ENCODE data around the gene OR7A10.

OR7A10 gene

DNA sequence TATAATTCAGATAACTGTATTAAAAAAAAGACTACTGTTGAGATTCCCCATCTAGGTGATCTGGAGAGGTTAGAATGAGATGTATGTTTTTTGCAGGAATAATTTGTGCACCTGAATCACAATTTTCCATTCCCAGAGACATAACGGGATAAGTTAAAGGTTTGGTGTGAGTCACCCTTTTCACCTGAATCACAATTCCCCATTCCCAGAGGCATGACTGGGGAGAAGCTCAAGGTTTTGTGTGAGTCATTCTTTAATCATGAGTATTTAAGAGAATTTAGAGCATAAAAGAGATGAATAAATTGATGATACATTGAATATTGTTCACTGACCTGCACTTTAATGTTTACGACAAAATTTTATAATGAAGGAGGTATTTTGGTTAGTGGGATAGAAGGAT, 22.7 kb downstream of the OR7A10 start:
- WGBS = 90% methylated on average over 1 of the region's 2 CpGs
- H3K9me3 ChIP-seq (ENCODE audit: control insufficient read depth, low read length) = peaks cover 3% of the 10 kb centered on the region

DNA sequence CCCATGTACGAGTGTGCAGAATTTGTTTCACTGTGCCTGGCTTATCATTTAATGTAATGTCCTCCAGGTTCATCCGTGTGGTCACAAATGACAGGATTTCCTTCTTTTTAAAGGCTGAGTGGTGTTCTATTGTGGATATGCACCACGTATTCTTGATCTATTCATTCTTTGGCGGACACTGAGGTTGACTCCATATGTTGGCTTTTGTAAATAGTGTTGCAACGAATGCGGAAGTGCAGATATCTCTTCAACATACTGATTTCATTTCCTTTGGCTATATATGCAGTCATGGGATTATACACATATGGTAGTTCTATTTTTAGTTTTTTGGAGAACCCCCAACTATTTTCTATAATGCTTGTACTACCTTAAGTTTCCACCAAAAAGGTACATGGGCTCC, 26.8 kb downstream of the OR7A10 start:
- Histone ChIP-seq H3K27ac (ENCODE audit: low read length, poor library complexity, severe bottlenecking) (no peak overlapping the region), H3K14ac (ENCODE audit: low read length in 2 of 2) (no peak overlapping the region), H3K4me3 (ENCODE audit: insufficient read depth in 1 of 2, low read depth in 1 of 2, low read length in 2 of 2) (no peak overlapping the region), H3K27me3 (ENCODE audit: control insufficient read depth in 1 of 2, insufficient read depth in 1 of 2, low read length in 2 of 2) (no peaks in the 10 kb centered on the region), H2BK15ac (ENCODE audit: low read depth, poor library complexity, severe bottlenecking) (no peak overlapping the region), H3K4me2 (ENCODE audit: low read length, poor library complexity, severe bottlenecking) (no peak overlapping the region), H2BK12ac (ENCODE audit: low read length in 2 of 2) (no peak overlapping the region), H3K9ac (ENCODE audit: low read length) (no peak overlapping the region), H3K4me1 (ENCODE audit: control insufficient read depth, insufficient read depth, low read depth, low read length) (no peaks in the 10 kb centered on the region), H3K18ac (ENCODE audit: low read depth in 1 of 2, low read length in 2 of 2) (no peak overlapping the region), H4K8ac (ENCODE audit: low read length) (no peak overlapping the region), H2AFZ (ENCODE audit: low read depth, low read length) (no peak overlapping the region), H3K4ac (ENCODE audit: low read depth in 1 of 2, low read length in 2 of 2) (no peak overlapping the region), H2BK5ac (ENCODE audit: low read depth, low read length, poor library complexity, severe bottlenecking) (no peak overlapping the region), H4K91ac (ENCODE audit: low read length) (no peak overlapping the region), H2AK5ac (ENCODE audit: low read length, severe bottlenecking) (no peak overlapping the region), H2BK120ac (ENCODE audit: low read depth, low read length) (no peak overlapping the region), H3K9me3 (ENCODE audit: control insufficient read depth, low read length) (peaks cover 3% of the 10 kb centered on the region), H3K36me3 (ENCODE audit: control insufficient read depth in 1 of 2, insufficient read depth in 2 of 2, low read depth in 1 of 2, low read length in 2 of 2) (no peaks in the 10 kb centered on the region), H3K79me1 (replicated peaks; ENCODE audit: low read length, poor library complexity, severe bottlenecking) (no peaks in the 10 kb centered on the region), H3K23ac (ENCODE audit: low read length in 2 of 2) (no peak overlapping the region)
- 66% methylated on average over 4 of the region's 6 CpGs for WGBS
- no peak for DNase-seq

More for the DNA sequence above, 22.7 kb downstream of the OR7A10 start:
- H3K79me1 ChIP-seq (replicated peaks; ENCODE audit: low read length, poor library complexity, severe bottlenecking) = no peaks in the 10 kb centered on the region
- H3K4me3 ChIP-seq (ENCODE audit: insufficient read depth in 1 of 2, low read depth in 1 of 2, low read length in 2 of 2) = no peak overlapping the region
- no peak overlapping the region for H3K4ac ChIP-seq (ENCODE audit: low read depth in 1 of 2, low read length in 2 of 2)
- no peak for DNase-seq
- H3K23ac ChIP-seq (ENCODE audit: low read length in 2 of 2) = no peak overlapping the region
- no peak overlapping the region for H3K14ac ChIP-seq (ENCODE audit: low read length in 2 of 2)
- no peaks in the 10 kb centered on the region for H3K4me1 ChIP-seq (ENCODE audit: control insufficient read depth, insufficient read depth, low read depth, low read length)
- H2BK15ac ChIP-seq (ENCODE audit: low read depth, poor library complexity, severe bottlenecking) = no peak overlapping the region
- H2BK120ac ChIP-seq (ENCODE audit: low read depth, low read length) = no peak overlapping the region
- no peak overlapping the region for H3K9ac ChIP-seq (ENCODE audit: low read length)
- H3K18ac ChIP-seq (ENCODE audit: low read depth in 1 of 2, low read length in 2 of 2) = no peak overlapping the region
- H4K8ac ChIP-seq (ENCODE audit: low read length) = no peak overlapping the region
- no peak overlapping the region for H3K27ac ChIP-seq (ENCODE audit: low read length, poor library complexity, severe bottlenecking)
- no peak overlapping the region for H3K4me2 ChIP-seq (ENCODE audit: low read length, poor library complexity, severe bottlenecking)
- no peak overlapping the region for H2AK5ac ChIP-seq (ENCODE audit: low read length, severe bottlenecking)
- H2AFZ ChIP-seq (ENCODE audit: low read depth, low read length) = no peak overlapping the region
- no peak overlapping the region for H4K91ac ChIP-seq (ENCODE audit: low read length)
- H2BK5ac ChIP-seq (ENCODE audit: low read depth, low read length, poor library complexity, severe bottlenecking) = no peak overlapping the region
- H3K27me3 ChIP-seq (ENCODE audit: control insufficient read depth in 1 of 2, insufficient read depth in 1 of 2, low read length in 2 of 2) = peaks cover 0 to 2% of the 10 kb centered on the region in 2 experiments
- no peaks in the 10 kb centered on the region for H3K36me3 ChIP-seq (ENCODE audit: control insufficient read depth in 1 of 2, insufficient read depth in 2 of 2, low read depth in 1 of 2, low read length in 2 of 2)
- no peak overlapping the region for H2BK12ac ChIP-seq (ENCODE audit: low read length in 2 of 2)

DNA sequence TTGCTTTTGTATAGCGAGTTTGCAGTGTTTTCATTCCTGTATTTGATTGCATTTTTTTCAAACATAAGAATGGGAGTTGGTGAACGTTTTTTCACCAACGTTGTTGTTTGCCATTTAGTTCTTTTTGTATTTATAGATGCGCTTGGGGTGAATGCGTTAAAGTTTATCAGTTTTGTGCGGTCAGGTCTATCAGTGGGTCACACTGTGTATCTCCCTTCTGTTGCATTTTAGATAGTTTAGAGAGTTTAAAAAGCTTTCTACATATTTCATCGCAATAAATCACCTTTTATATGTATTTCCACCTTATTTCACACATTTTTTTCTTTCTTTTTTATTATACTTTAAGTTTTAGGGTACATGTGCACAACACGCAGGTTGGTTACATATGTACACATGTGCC, 30.1 kb downstream of the OR7A10 start:
- no peaks in the 10 kb centered on the region for H3K36me3 ChIP-seq (ENCODE audit: control insufficient read depth in 1 of 2, insufficient read depth in 2 of 2, low read depth in 1 of 2, low read length in 2 of 2)
- no peak overlapping the region for H2AFZ ChIP-seq (ENCODE audit: low read depth, low read length)
- no peak overlapping the region for H2BK5ac ChIP-seq (ENCODE audit: low read depth, low read length, poor library complexity, severe bottlenecking)
- DNase-seq = no peak
- H2BK15ac ChIP-seq (ENCODE audit: low read depth, poor library complexity, severe bottlenecking) = no peak overlapping the region
- 72% methylated on average over 6 of the region's 8 CpGs for WGBS
- no peak overlapping the region for H4K91ac ChIP-seq (ENCODE audit: low read length)
- H4K8ac ChIP-seq (ENCODE audit: low read length) = no peak overlapping the region
- H3K4me1 ChIP-seq (ENCODE audit: control insufficient read depth, insufficient read depth, low read depth, low read length) = no peaks in the 10 kb centered on the region
- H3K14ac ChIP-seq (ENCODE audit: low read length in 2 of 2) = no peak overlapping the region
- H3K79me1 ChIP-seq (replicated peaks; ENCODE audit: low read length, poor library complexity, severe bottlenecking) = no peaks in the 10 kb centered on the region
- H3K4ac ChIP-seq (ENCODE audit: low read depth in 1 of 2, low read length in 2 of 2) = no peak overlapping the region
- H2BK120ac ChIP-seq (ENCODE audit: low read depth, low read length) = no peak overlapping the region
- no peak overlapping the region for H2BK12ac ChIP-seq (ENCODE audit: low read length in 2 of 2)
- no peak overlapping the region for H3K27ac ChIP-seq (ENCODE audit: low read length, poor library complexity, severe bottlenecking)
- no peak overlapping the region for H3K4me2 ChIP-seq (ENCODE audit: low read length, poor library complexity, severe bottlenecking)
- H3K9ac ChIP-seq (ENCODE audit: low read length) = no peak overlapping the region
- no peak overlapping the region for H2AK5ac ChIP-seq (ENCODE audit: low read length, severe bottlenecking)
- no peaks in the 10 kb centered on the region for H3K27me3 ChIP-seq (ENCODE audit: control insufficient read depth in 1 of 2, insufficient read depth in 1 of 2, low read length in 2 of 2)
- no peak overlapping the region for H3K23ac ChIP-seq (ENCODE audit: low read length in 2 of 2)
- H3K18ac ChIP-seq (ENCODE audit: low read depth in 1 of 2, low read length in 2 of 2) = no peak overlapping the region
- no peaks in the 10 kb centered on the region for H3K9me3 ChIP-seq (ENCODE audit: control insufficient read depth, low read length)
- H3K4me3 ChIP-seq (ENCODE audit: insufficient read depth in 1 of 2, low read depth in 1 of 2, low read length in 2 of 2) = no peak overlapping the region

DNA sequence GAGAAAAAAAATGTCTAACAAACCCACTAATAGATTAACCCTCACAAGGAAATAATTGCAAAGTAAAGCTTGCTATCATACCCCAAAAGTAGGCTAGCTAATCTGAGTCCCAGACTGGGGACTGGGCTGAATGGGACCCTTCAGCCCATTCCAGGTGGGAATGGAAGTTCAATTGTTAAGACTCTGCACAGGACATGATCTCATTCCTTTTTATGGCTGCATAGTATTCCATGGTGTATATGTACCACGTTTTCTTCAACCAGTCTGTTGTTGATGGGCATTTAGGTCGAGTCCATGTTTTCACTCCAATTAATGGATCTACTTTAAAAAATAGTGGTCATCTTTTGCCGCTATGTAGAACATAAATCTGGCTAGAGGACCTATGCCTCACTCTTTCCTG, 31.7 kb downstream of the OR7A10 start:
- H4K8ac ChIP-seq (ENCODE audit: low read length) = no peak overlapping the region
- no peak overlapping the region for H3K18ac ChIP-seq (ENCODE audit: low read depth in 1 of 2, low read length in 2 of 2)
- no peak overlapping the region for H3K27ac ChIP-seq (ENCODE audit: low read length, poor library complexity, severe bottlenecking)
- WGBS = 21% methylated on average over 3 of the region's 3 CpGs
- H2BK12ac ChIP-seq (ENCODE audit: low read length in 2 of 2) = no peak overlapping the region
- no peak overlapping the region for H3K4ac ChIP-seq (ENCODE audit: low read depth in 1 of 2, low read length in 2 of 2)
- H3K4me1 ChIP-seq (ENCODE audit: control insufficient read depth, insufficient read depth, low read depth, low read length) = no peaks in the 10 kb centered on the region
- H2AFZ ChIP-seq (ENCODE audit: low read depth, low read length) = no peak overlapping the region
- no peak overlapping the region for H3K4me3 ChIP-seq (ENCODE audit: insufficient read depth in 1 of 2, low read depth in 1 of 2, low read length in 2 of 2)
- no peaks in the 10 kb centered on the region for H3K36me3 ChIP-seq (ENCODE audit: control insufficient read depth in 1 of 2, insufficient read depth in 2 of 2, low read depth in 1 of 2, low read length in 2 of 2)
- H3K9me3 ChIP-seq (ENCODE audit: control insufficient read depth, low read length) = no peaks in the 10 kb centered on the region
- no peak overlapping the region for H3K14ac ChIP-seq (ENCODE audit: low read length in 2 of 2)
- no peaks in the 10 kb centered on the region for H3K79me1 ChIP-seq (replicated peaks; ENCODE audit: low read length, poor library complexity, severe bottlenecking)
- no peak overlapping the region for H2BK5ac ChIP-seq (ENCODE audit: low read depth, low read length, poor library complexity, severe bottlenecking)
- no peak overlapping the region for H4K91ac ChIP-seq (ENCODE audit: low read length)
- H2BK120ac ChIP-seq (ENCODE audit: low read depth, low read length) = no peak overlapping the region
- no peaks in the 10 kb centered on the region for H3K27me3 ChIP-seq (ENCODE audit: control insufficient read depth in 1 of 2, insufficient read depth in 1 of 2, low read length in 2 of 2)
- no peak overlapping the region for H3K9ac ChIP-seq (ENCODE audit: low read length)
- DNase-seq = no peak
- no peak overlapping the region for H2BK15ac ChIP-seq (ENCODE audit: low read depth, poor library complexity, severe bottlenecking)
- H3K23ac ChIP-seq (ENCODE audit: low read length in 2 of 2) = no peak overlapping the region
- no peak overlapping the region for H2AK5ac ChIP-seq (ENCODE audit: low read length, severe bottlenecking)
- H3K4me2 ChIP-seq (ENCODE audit: low read length, poor library complexity, severe bottlenecking) = no peak overlapping the region
